Activated CD4-positive, alpha-beta T cell treated with anti-CD3 and anti-CD28 coated beads, Interleukin-2, amount 10 ng/mL, durations not matched to agents 7 days and 5 days (primary cell): ENCODE data around the gene LRIT2. TPM values are rescaled to one million over a fixed set of nuclear protein-coding genes. Genes with fewer than 3 reads are reported as not detected.
"Not testable (repeated sequence)": the region's sequence is repeated elsewhere in the genome, so short reads cannot be mapped to it uniquely, and the experiment has no call there.

Experiments used
- CTCF ChIA-PET: fragments of 350-600 bp; sonication (Branson Sonifier 250); formaldehyde crosslinking; loops from one replicate; lab custom pipeline; 2021; ENCODE audit warnings: antibody characterized with exemption; lab: Charles Lee
- POLR2A ChIA-PET: fragments of 350-600 bp; sonication (Branson Sonifier 250); formaldehyde crosslinking; loops from one replicate; lab custom pipeline; 2021; ENCODE audit warnings: antibody characterized with exemption; lab: Charles Lee
- DNase-seq: peaks from one replicate; pipeline ENCODE4 v3.0.0-alpha.2; 2020
- H3K27ac Mint-ChIP-seq: one replicate; pipeline ENCODE4 v1.8.0; 2021; ENCODE audit warnings: mild to moderate bottlenecking, moderate library complexity, mixed read lengths
- H3K27me3 Mint-ChIP-seq: one replicate; pipeline ENCODE4 v1.8.0; 2021; ENCODE audit warnings: mixed read lengths
- H3K36me3 Mint-ChIP-seq: one replicate; pipeline ENCODE4 v1.8.0; 2021; ENCODE audit warnings: low read depth, mixed read lengths
- H3K4me1 Mint-ChIP-seq: one replicate; pipeline ENCODE4 v1.8.0; 2021; ENCODE audit warnings: mixed read lengths
- H3K4me3 Mint-ChIP-seq: one replicate; pipeline ENCODE4 v1.8.0; 2021; ENCODE audit warnings: mild to moderate bottlenecking, moderate library complexity, mixed read lengths
- H3K9me3 Mint-ChIP-seq: one replicate; pipeline ENCODE4 v1.8.0; 2021; ENCODE audit warnings: mixed read lengths
- total RNA-seq, 2 experiments: library from RNA; stranded (reverse); gene quantifications; one replicate each; pipeline ENCODE4 v1.2.3, GENCODE V29; 2021

LRIT2 gene
- total RNA-seq, 2 experiments from 2014 or later = not detected

DNA sequence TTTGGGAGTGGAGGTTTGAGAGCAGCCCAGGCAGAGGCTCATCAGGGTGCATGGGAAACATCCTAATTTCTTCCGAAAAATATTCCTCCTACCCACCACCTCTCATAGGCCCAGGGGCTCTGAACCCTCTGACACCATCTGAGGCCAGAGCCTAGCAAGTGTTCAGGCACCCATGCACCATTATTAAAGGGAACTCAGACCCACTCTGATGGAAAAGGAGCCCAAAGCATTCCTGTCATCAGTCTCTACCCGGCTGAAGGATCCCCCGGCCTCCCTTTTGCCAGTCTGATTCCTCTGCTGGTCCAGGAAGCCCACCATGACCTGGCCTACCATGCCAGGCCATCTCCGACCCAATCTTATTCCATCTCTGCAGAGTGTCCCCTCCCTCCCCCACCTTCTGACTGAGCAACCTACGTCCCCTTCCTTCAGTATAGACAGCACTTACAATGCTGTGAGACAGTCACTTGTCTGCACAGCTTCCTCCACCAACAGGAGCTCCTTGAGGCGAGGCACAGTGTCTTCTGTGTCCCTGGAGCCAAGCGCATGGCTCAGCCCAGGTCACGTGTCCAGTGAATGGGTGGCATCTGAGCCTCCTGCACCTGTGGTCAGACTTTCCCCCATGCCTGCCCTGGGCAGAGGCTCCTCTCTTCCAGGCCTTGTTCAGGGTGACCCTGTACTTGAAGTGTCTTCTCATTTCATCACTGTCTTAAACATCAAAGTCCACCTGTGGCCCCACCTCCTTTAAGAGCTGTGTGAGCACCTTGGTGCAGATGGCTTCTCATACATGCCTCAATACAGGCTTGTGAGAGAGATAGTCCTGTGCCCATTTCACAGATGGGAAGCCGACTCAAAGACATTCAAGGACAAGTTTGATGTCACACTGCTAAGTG lies 52.6 kb downstream of the LRIT2 start:
- no peak overlapping the region for H3K27ac Mint-ChIP-seq
- POLR2A ChIA-PET = no interaction called here

DNA sequence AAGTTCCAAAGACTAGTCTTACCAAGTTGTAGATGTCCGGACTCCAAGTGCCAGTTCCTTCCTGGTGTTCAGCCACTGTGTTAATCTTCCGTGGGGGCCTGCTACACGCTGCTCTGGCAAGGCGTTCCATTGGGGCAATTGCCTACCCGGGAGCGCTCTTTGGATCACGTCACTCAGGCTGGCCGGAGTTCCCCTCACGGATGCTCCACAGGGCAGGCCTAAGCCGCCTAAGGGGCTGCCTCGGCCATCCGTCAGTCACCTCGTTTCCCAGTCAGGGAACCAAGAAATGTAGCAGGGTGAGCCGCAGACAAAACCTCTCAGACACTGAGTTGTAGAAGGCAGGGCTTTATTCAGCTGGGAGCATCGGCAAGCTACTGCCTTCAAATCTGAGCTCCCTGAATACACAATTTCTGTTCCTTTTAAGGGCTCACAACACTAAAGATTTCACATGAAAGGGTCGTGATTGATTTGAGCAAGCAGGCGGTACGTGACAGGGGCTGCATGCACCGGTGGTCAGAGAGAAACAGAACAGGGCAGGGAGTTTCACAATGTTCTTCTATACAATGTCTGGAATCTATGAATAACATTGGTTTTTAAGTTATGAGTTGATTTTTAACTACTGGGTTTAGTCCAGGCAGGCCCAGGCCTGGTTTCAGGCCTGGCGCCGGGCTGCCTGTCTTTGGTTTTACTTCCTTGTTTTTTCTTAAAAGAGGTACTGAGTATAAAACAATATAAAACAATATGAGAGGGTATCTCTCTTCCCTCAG lies 53.5 kb downstream of the LRIT2 start:
- H3K4me3 Mint-ChIP-seq, POLR2A ChIA-PET: not testable (repeated sequence)

More for the DNA sequence above, 52.6 kb downstream of the LRIT2 start:
- Mint-ChIP-seq H3K27me3 (no peaks in the 10 kb centered on the region), H3K4me1 (no peaks in the 10 kb centered on the region), H3K9me3 (no peaks in the 10 kb centered on the region), H3K36me3 (no peaks in the 10 kb centered on the region), H3K4me3 (no peak overlapping the region)
- DNase-seq = no peak
- CTCF ChIA-PET = interaction anchor here (1.4 kb wide), 1 partner anchor 25 kb away, joined by 4 read pairs; no protein-coding TSS in a partner anchor

DNA sequence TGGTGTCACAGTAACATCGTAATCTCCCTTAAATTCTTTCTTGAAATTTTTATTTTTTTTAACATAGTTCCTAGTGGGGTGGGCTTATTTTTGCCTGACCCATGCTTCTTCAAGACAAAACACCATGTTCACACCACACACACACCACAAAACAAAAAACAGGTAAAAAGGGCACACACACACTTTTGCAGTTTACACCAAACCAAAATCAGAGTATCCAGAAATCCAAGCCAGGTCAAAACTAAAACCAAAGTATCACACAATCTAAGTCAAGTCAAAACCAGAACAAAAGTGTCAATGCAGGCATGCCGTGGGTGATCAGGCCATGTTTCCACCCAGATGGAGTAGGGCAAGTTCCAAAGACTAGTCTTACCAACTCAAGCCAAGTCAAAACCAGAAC lies 54.1 kb downstream of the LRIT2 start:
- H3K4me3 Mint-ChIP-seq, H3K4me1 Mint-ChIP-seq, POLR2A ChIA-PET, H3K27me3 Mint-ChIP-seq, H3K27ac Mint-ChIP-seq, H3K36me3 Mint-ChIP-seq, CTCF ChIA-PET, H3K9me3 Mint-ChIP-seq, DNase-seq: not testable (repeated sequence)

More for the DNA sequence above, 53.5 kb downstream of the LRIT2 start:
- H3K36me3 Mint-ChIP-seq, H3K9me3 Mint-ChIP-seq, H3K27me3 Mint-ChIP-seq, CTCF ChIA-PET, DNase-seq, H3K27ac Mint-ChIP-seq, H3K4me1 Mint-ChIP-seq: not testable (repeated sequence)

Other genes with a start within 250 kb of the LRIT2 start
- gene GHITM, start 86.0 kb downstream of the LRIT2 start, total RNA-seq = 100 to 1,000 TPM; 101 to 112 TPM
- not detected for gene GPR15LG, start 51.7 kb downstream of the LRIT2 start, total RNA-seq
- under 1 TPM in 1 of 2 experiments, not detected in 1; 0.07 TPM for gene CDHR1, start 31.0 kb downstream of the LRIT2 start, total RNA-seq
- gene LRIT1, start 16.0 kb upstream of the LRIT2 start, total RNA-seq = not detected
- gene RGR, start 19.5 kb upstream of the LRIT2 start, total RNA-seq = not detected
- 10 to 100 TPM; 86.4 to 93.1 TPM for gene CCSER2, start 103.0 kb upstream of the LRIT2 start, total RNA-seq